ENCODE data around the gene ZMYND8.
A peak's percentile ranks its signal among the peaks of the same experiment; 100 is the strongest.
"Not testable (repeated sequence)": the region's sequence is repeated elsewhere in the genome, so short reads cannot be mapped to it uniquely, and the experiment has no call there.

ZMYND8 gene

GRCh38 chr20:47278907-47279348 lies 77.6 kb downstream of the ZMYND8 start:
- Histone ChIP-seq H3K36me3 (peaks cover 19 to 53% (median 38%) of the 10 kb centered on the region in 3 donors), H3K4me1 (peaks cover 3 to 55% (median 44%) of the 10 kb centered on the region in 4 donors), H3K4me3 (no peak overlapping the region), H3K27ac (peak overlapping the region; percentile 90 to 94), H3K9me3 (no peaks in the 10 kb centered on the region), H3K27me3 (no peaks in the 10 kb centered on the region)
- peak in 1 of 2 donors; percentile 23 for DNase-seq
- intact Hi-C loops (cut with DNase I; ENCODE audit: low total_unique reads): loop anchor here (5.0 to 10.0 kb wide), 2 partner anchors 38 to 186 kb away; no protein-coding TSS in a partner anchor
- TF ChIP-seq, protein P1, sequence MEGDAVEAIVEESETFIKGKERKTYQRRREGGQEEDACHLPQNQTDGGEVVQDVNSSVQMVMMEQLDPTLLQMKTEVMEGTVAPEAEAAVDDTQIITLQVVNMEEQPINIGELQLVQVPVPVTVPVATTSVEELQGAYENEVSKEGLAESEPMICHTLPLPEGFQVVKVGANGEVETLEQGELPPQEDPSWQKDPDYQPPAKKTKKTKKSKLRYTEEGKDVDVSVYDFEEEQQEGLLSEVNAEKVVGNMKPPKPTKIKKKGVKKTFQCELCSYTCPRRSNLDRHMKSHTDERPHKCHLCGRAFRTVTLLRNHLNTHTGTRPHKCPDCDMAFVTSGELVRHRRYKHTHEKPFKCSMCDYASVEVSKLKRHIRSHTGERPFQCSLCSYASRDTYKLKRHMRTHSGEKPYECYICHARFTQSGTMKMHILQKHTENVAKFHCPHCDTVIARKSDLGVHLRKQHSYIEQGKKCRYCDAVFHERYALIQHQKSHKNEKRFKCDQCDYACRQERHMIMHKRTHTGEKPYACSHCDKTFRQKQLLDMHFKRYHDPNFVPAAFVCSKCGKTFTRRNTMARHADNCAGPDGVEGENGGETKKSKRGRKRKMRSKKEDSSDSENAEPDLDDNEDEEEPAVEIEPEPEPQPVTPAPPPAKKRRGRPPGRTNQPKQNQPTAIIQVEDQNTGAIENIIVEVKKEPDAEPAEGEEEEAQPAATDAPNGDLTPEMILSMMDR (IDR thresholded peaks at IDR 0.05): no peak

GRCh38 chr20:47277535-47277872 lies 79.0 kb downstream of the ZMYND8 start:
- peaks cover 7 to 38% (median 28%) of the 10 kb centered on the region in 3 donors for H3K36me3 ChIP-seq
- H3K9me3 ChIP-seq, H3K27me3 ChIP-seq, H3K4me3 ChIP-seq, DNase-seq: not testable (repeated sequence)
- intact Hi-C loops (cut with DNase I; ENCODE audit: low total_unique reads): loop anchor here (5.0 to 10.0 kb wide), 2 partner anchors 40 to 187 kb away; no protein-coding TSS in a partner anchor
- H3K27ac ChIP-seq: peak overlapping the region; percentile 90 to 94
- peaks cover 3 to 68% (median 57%) of the 10 kb centered on the region in 4 donors for H3K4me1 ChIP-seq

GRCh38 chr20:47276851-47277534 lies 79.5 kb downstream of the ZMYND8 start:
- no peak overlapping the region for H3K4me3 ChIP-seq
- intact Hi-C loops (cut with DNase I; ENCODE audit: low total_unique reads): loop anchor here (5.0 to 10.0 kb wide), 2 partner anchors 40 to 188 kb away; no protein-coding TSS in a partner anchor
- no peaks in the 10 kb centered on the region for H3K27me3 ChIP-seq
- H3K27ac ChIP-seq: peak overlapping the region; percentile 90 to 94
- peaks cover 2 to 33% (median 23%) of the 10 kb centered on the region in 3 donors for H3K36me3 ChIP-seq
- DNase-seq: peak; percentile 60 to 86
- H3K4me1 ChIP-seq: peaks cover 3 to 68% (median 57%) of the 10 kb centered on the region in 4 donors
- TF ChIP-seq, protein P1 (IDR thresholded peaks at IDR 0.05): no peak
- no peaks in the 10 kb centered on the region for H3K9me3 ChIP-seq

GRCh38 chr20:47276251-47276650 lies 80.2 kb downstream of the ZMYND8 start:
- H3K36me3 ChIP-seq: peaks cover 0 to 26% (median 16%) of the 10 kb centered on the region in 3 donors
- intact Hi-C loops (cut with DNase I; ENCODE audit: low total_unique reads): loop anchor here (5.0 to 10.0 kb wide), 2 partner anchors 41 to 189 kb away; no protein-coding TSS in a partner anchor
- TF ChIP-seq, protein P1 (IDR thresholded peaks at IDR 0.05): no peak
- DNase-seq: no peak
- H3K4me3 ChIP-seq: no peak overlapping the region
- H3K4me1 ChIP-seq: peaks cover 3 to 68% (median 57%) of the 10 kb centered on the region in 4 donors
- H3K27ac ChIP-seq: peak overlapping the region; percentile 90 to 94
- no peaks in the 10 kb centered on the region for H3K9me3 ChIP-seq
- H3K27me3 ChIP-seq: no peaks in the 10 kb centered on the region

GRCh38 chr20:47275548-47275947 lies 81.0 kb downstream of the ZMYND8 start:
- no peak for DNase-seq
- TF ChIP-seq, protein P1 (IDR thresholded peaks at IDR 0.05): no peak
- peaks cover 0 to 20% (median 9%) of the 10 kb centered on the region in 3 donors for H3K36me3 ChIP-seq
- peak overlapping the region; percentile 90 to 94 for H3K27ac ChIP-seq
- intact Hi-C loops (cut with DNase I; ENCODE audit: low total_unique reads): loop anchor here (5.0 to 10.0 kb wide), 2 partner anchors 42 to 189 kb away; no protein-coding TSS in a partner anchor
- H3K27me3 ChIP-seq: no peaks in the 10 kb centered on the region
- H3K4me3 ChIP-seq: no peak overlapping the region
- H3K4me1 ChIP-seq: peaks cover 3 to 68% (median 57%) of the 10 kb centered on the region in 4 donors
- no peaks in the 10 kb centered on the region for H3K9me3 ChIP-seq
